Nephron (organoid): Measurements from ENCODE around the gene TM4SF4.

Experiments used
- H3K27ac Mint-ChIP-seq, 3 experiments: 2 replicates each; pipeline ENCODE4 v1.8.0; 2020; ENCODE audit warnings: mixed read lengths in 3 of 3, mild to moderate bottlenecking in 2 of 3, moderate library complexity in 1 of 3
- H3K27me3 Mint-ChIP-seq: 2 replicates; pipeline ENCODE4 v1.8.0; 2021; ENCODE audit warnings: low read depth, mild to moderate bottlenecking, moderate library complexity, mixed read lengths
- H3K36me3 Mint-ChIP-seq: 2 replicates; pipeline ENCODE4 v1.8.0; 2020; ENCODE audit warnings: low read depth, mixed read lengths
- H3K4me1 Mint-ChIP-seq: 2 replicates; pipeline ENCODE4 v1.8.0; 2020; ENCODE audit warnings: mixed read lengths
- H3K4me3 Mint-ChIP-seq, 3 experiments: 2 replicates each; pipeline ENCODE4 v1.8.0; 2020; ENCODE audit warnings: mild to moderate bottlenecking in 3 of 3, mixed read lengths in 3 of 3, moderate library complexity in 2 of 3
- H3K9me3 Mint-ChIP-seq: 2 replicates; pipeline ENCODE4 v1.8.0; 2020; ENCODE audit warnings: mixed read lengths
- TF ChIP-seq, protein P1 (sequence below), 3 experiments: fragments of 200-600 bp; sonication (generic); IDR thresholded peaks; one replicate each; pipeline ENCODE4 v1.5.0; 2021; ENCODE audit warnings: antibody characterized with exemption in 3 of 3; ENCODE audit not compliant: unreplicated experiment in 3 of 3

Gene TM4SF4

DNA sequence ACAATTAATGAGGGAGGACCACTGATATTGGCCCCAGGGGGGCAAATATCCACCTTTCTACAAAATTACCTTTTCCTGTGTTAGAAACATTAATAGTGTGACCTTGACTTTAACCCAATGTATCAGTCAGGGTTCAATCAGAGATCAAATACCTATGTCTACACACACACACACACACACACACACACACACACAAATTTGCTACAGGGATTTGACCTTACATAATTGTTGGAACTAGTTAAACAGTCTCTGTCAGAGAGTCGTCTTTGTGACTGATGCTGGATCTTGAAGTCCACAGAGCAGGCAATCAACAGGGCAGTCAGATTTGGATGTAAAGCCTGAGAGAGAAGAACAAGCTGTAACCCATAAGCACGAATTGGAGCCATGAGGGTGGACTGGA is 32.5 kb downstream of the TM4SF4 start:
- H3K4me1 Mint-ChIP-seq, result peaks cover 12% of the 10 kb centered on the region
- TF ChIP-seq, protein P1, sequence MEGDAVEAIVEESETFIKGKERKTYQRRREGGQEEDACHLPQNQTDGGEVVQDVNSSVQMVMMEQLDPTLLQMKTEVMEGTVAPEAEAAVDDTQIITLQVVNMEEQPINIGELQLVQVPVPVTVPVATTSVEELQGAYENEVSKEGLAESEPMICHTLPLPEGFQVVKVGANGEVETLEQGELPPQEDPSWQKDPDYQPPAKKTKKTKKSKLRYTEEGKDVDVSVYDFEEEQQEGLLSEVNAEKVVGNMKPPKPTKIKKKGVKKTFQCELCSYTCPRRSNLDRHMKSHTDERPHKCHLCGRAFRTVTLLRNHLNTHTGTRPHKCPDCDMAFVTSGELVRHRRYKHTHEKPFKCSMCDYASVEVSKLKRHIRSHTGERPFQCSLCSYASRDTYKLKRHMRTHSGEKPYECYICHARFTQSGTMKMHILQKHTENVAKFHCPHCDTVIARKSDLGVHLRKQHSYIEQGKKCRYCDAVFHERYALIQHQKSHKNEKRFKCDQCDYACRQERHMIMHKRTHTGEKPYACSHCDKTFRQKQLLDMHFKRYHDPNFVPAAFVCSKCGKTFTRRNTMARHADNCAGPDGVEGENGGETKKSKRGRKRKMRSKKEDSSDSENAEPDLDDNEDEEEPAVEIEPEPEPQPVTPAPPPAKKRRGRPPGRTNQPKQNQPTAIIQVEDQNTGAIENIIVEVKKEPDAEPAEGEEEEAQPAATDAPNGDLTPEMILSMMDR (IDR thresholded peaks at IDR 0.05; ENCODE audit: unreplicated experiment in 3 of 3), result no peak
- H3K27ac Mint-ChIP-seq, result peak overlapping the region in 2 of 3 experiments; percentile 6 to 49
- H3K4me3 Mint-ChIP-seq, result no peak overlapping the region
- H3K36me3 Mint-ChIP-seq, result no peaks in the 10 kb centered on the region
- H3K27me3 Mint-ChIP-seq, result no peaks in the 10 kb centered on the region
- no peaks in the 10 kb centered on the region for H3K9me3 Mint-ChIP-seq

DNA sequence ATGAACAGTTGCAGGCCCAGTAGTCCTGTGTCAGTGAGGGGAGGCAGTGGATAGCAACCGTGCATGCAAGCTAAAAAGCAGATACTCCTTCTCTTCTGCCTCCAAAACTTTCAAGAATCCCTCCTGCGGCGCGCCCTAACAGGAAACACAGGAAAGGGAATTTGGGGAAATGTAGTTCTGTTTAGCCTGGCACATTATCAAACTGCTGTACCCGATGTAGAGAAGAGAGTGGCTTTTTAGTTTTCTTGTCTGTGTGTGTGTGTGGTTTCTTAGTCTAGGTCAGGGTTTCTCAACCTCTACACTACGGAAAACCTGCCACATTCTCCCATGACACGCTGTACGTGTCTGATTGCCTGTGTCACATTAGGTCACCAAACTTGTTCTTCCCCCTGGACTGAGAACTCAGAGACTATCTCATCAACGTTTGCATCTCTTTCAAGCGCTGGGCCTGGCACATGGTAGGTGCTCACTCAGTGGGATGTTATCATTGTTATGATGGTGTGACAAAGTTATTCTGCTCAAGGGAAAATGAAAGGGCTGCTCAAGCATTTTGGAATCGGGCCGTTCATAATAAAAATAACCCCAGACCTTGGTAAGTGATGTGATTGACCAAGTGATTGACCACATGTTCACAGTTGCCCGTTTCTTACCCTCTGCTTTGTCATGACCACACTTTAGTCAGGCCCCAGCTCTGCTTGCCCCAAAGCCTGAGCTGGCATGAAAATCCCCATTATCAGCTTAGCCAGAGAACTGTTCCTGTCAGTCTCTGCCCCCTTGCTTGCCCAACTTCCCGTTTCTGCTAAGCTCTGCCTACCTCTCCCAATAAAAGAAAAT is 33.2 kb downstream of the TM4SF4 start:
- Mint-ChIP-seq H3K9me3 (no peaks in the 10 kb centered on the region), H3K27me3 (no peaks in the 10 kb centered on the region), H3K4me3 (no peak overlapping the region), H3K36me3 (no peaks in the 10 kb centered on the region), H3K27ac (peak overlapping the region in 1 of 3 experiments; percentile 49), H3K4me1 (peaks cover 18% of the 10 kb centered on the region)
- TF ChIP-seq, protein P1 (IDR thresholded peaks at IDR 0.05; ENCODE audit: unreplicated experiment in 3 of 3), result no peak

DNA sequence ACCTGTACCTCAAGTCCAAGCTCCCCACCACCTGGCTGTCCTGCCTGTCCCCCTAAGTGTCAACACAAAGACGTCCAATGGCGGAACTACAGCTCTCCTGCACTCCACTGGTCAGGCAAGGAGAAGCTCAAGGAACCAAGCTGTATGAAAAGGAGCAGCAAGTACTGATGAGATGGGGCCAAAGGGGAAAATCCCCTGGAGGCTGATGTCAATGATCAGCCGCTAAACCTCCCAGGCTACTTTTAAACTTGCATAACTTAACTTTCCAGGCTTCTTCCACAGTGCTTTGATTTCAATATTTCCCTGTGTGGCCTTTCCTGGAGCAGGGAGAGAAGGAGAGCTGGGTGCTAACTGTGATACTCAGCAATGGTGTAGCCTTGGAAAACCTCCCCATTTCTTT is 35.0 kb downstream of the TM4SF4 start:
- Mint-ChIP-seq H3K36me3 (no peaks in the 10 kb centered on the region), H3K9me3 (no peaks in the 10 kb centered on the region), H3K27me3 (no peaks in the 10 kb centered on the region), H3K27ac (no peak overlapping the region), H3K4me3 (no peak overlapping the region), H3K4me1 (peaks cover 23% of the 10 kb centered on the region)
- TF ChIP-seq, protein P1 (IDR thresholded peaks at IDR 0.05; ENCODE audit: unreplicated experiment in 3 of 3), result no peak

DNA sequence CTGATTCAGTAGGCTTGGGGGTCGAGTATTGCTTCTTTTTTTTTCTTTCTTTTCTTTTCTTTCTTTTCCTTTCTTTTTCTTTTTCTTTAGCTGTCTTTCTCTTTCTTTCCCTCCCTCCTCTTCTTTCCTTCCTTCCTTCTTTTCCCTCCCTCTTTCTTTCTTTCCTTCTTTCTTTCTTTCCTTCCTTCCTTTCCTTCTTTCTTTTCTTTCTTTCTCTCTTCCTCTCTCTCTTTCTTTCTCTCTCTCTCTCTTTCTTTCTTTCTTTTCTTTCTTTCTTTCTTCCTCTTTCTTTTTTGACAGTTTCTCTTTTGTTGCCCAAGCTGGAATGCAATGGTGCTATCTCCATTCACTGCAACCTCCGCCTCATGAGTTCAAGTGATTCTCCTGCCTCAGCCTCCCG is 36.0 kb downstream of the TM4SF4 start:
- H3K27ac Mint-ChIP-seq, result no peak overlapping the region
- no peaks in the 10 kb centered on the region for H3K9me3 Mint-ChIP-seq
- H3K27me3 Mint-ChIP-seq, result no peaks in the 10 kb centered on the region
- H3K4me1 Mint-ChIP-seq, result peaks cover 23% of the 10 kb centered on the region
- TF ChIP-seq, protein P1 (IDR thresholded peaks at IDR 0.05; ENCODE audit: unreplicated experiment in 3 of 3), result no peak
- H3K36me3 Mint-ChIP-seq, result no peaks in the 10 kb centered on the region
- no peak overlapping the region for H3K4me3 Mint-ChIP-seq

DNA sequence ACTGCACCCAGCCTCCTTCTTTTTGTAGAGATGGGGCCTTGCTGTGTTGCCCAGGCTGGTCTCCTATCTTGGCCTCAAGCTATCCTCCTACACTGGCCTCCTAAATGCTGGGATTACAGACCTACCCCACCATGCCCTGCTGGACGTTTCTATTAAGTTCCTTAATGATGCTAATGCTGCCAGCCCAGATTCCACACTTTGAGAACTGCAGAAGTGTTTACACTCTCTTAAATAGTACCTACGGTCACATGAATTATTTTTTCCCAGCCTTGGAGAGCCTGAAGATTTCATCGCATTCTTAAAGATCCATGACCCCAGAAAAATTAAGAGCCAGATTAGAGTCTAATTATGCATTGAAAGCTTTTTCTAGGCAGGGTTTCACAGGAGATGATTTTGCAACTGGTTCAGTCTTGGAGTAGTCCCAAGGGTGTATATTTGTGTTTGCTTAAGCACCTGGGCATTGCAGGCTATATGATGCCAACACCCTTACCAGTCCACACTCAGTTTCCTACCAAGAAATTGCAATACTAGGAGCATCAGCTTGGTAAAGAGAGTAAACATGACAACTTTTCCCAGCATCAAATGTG is 36.6 kb downstream of the TM4SF4 start:
- Mint-ChIP-seq H3K27me3 (no peaks in the 10 kb centered on the region), H3K27ac (no peak overlapping the region), H3K4me3 (no peak overlapping the region), H3K36me3 (no peaks in the 10 kb centered on the region), H3K9me3 (no peaks in the 10 kb centered on the region), H3K4me1 (peaks cover 23% of the 10 kb centered on the region)
- TF ChIP-seq, protein P1 (IDR thresholded peaks at IDR 0.05; ENCODE audit: unreplicated experiment in 3 of 3), result no peak
